ENCODE data around the gene KIF12. TPM values are rescaled to one million over a fixed set of nuclear protein-coding genes. Genes with fewer than 3 reads are reported as not detected.
"Not testable (repeated sequence)": the region's sequence is repeated elsewhere in the genome, so short reads cannot be mapped to it uniquely, and the experiment has no call there.

KIF12 gene
- total RNA-seq, 1 donor from 2014 or later = 15.8 TPM

DNA sequence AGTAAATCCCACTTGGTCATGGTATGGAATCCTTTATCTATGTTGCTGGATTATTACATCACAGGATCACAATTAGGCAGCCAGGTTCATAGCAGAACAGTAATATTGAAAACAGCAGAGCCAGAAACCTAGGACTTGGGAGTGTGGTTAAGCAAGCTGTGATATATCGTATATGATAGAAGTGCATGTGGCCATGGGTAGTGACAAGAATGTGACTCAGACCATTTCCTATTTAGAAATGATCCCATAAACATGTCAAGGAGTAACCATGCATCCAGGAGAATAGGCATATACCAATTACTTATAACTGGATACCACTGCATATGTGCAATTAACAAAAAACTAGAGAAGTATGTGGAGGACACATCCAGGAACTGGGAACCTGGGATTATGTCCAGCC is 52.2 kb downstream of the KIF12 start:
- DNase-seq (ENCODE audit: low read depth) = no peak
- Histone ChIP-seq H3K27me3 (ENCODE audit: control insufficient read depth, insufficient read depth, low read length) (no peaks in the 10 kb centered on the region), H3K36me3 (ENCODE audit: control insufficient read depth, insufficient read depth, low read length) (peaks cover 3% of the 10 kb centered on the region), H3K4me3 (ENCODE audit: low read depth, low read length) (no peak overlapping the region)
- TF ChIP-seq, protein P1, sequence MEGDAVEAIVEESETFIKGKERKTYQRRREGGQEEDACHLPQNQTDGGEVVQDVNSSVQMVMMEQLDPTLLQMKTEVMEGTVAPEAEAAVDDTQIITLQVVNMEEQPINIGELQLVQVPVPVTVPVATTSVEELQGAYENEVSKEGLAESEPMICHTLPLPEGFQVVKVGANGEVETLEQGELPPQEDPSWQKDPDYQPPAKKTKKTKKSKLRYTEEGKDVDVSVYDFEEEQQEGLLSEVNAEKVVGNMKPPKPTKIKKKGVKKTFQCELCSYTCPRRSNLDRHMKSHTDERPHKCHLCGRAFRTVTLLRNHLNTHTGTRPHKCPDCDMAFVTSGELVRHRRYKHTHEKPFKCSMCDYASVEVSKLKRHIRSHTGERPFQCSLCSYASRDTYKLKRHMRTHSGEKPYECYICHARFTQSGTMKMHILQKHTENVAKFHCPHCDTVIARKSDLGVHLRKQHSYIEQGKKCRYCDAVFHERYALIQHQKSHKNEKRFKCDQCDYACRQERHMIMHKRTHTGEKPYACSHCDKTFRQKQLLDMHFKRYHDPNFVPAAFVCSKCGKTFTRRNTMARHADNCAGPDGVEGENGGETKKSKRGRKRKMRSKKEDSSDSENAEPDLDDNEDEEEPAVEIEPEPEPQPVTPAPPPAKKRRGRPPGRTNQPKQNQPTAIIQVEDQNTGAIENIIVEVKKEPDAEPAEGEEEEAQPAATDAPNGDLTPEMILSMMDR (IDR thresholded peaks at IDR 0.05; ENCODE audit: insufficient read depth, low read length, poor library complexity, severe bottlenecking) = no peak

DNA sequence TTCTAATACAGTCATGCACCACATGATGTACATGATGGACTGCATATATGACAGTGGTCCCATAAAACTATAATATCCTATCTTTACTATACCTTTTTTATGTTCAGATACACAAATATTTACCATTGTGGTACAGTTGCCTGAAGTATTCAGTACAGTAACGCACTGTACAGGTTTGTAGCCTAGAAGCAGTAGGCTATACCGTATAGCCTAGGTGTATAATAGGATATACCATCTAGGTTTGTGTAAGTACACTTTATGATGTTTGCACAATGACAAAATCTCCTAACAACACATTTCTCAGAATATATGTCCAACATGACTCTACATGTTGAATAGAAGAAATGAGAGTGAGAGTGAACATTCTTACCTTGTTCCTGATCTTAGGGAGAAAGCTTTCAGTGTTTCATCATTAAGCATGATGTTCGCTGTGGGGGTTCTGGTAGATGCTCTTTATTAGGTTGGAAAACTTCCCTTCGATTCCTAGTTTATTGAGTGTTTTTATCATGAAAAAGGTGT is 52.8 kb downstream of the KIF12 start:
- no peaks in the 10 kb centered on the region for H3K27me3 ChIP-seq (ENCODE audit: control insufficient read depth, insufficient read depth, low read length)
- H3K36me3 ChIP-seq (ENCODE audit: control insufficient read depth, insufficient read depth, low read length) = peaks cover 3% of the 10 kb centered on the region
- H3K4me3 ChIP-seq (ENCODE audit: low read depth, low read length) = no peak overlapping the region
- TF ChIP-seq, protein P1 (IDR thresholded peaks at IDR 0.05; ENCODE audit: insufficient read depth, low read length, poor library complexity, severe bottlenecking) = no peak
- no peak for DNase-seq (ENCODE audit: low read depth)

DNA sequence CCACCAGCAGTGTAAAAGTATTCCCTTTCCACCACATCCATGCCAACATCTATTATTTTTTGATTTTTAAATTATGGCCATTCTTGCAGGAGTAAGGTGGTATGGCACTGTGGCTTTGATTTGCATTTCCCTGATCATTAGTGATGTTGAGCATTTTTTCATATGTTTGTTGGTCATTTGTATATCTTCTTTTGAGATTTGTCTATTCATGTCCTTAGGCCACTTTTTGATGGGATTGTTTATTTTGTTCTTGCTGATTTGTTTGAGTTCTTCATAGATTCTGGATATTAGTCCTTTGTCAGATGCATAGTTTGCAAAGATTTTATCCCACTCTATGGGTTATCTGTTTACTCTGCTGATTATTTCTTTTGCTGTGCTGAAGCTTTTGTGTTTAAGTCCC is 55.4 kb downstream of the KIF12 start:
- not testable (repeated sequence) for H3K4me3 ChIP-seq (ENCODE audit: low read depth, low read length); H3K36me3 ChIP-seq (ENCODE audit: control insufficient read depth, insufficient read depth, low read length); DNase-seq (ENCODE audit: low read depth); H3K27me3 ChIP-seq (ENCODE audit: control insufficient read depth, insufficient read depth, low read length)

Other genes starting within 250 kb of the KIF12 start
- gene ZNF618, start 223.0 kb downstream of the KIF12 start, total RNA-seq = 12.1 and 13.6 TPM in 2 replicates
- gene AMBP, start 21.0 kb downstream of the KIF12 start, total RNA-seq = not detected in 2 replicates
- gene COL27A1, start 56.2 kb upstream of the KIF12 start, total RNA-seq = 8.2 and 8.4 TPM in 2 replicates
- gene ORM1, start 223.8 kb upstream of the KIF12 start, total RNA-seq = not detected in 2 replicates
- not detected in 2 replicates for gene ORM2, start 230.6 kb upstream of the KIF12 start, total RNA-seq